Body of pancreas (tissue), 4 donors: ENCODE measurements around the gene TAL1. TPM values are rescaled to one million over a fixed set of nuclear protein-coding genes. Genes with fewer than 3 reads are reported as not detected.

Experiments used
- ATAC-seq: fragments of 150-250 bp; one replicate; pipeline ENCODE4 v1.9.1; 2016
- DNase-seq, 4 donors: peaks; one replicate each; pipeline ENCODE4 v3.0.0-alpha.2; 2019
- H3K27ac ChIP-seq, 4 donors: fragments of 200-600 bp; sonication (generic); 1 replicate in 3 of 4; 2 replicates in 1 of 4; pipeline versions ENCODE4 v1.5.1 to v1.6.1; 2016 to 2019; ENCODE audit warnings: mild to moderate bottlenecking in 1 of 4, mixed read lengths in 1 of 4, moderate library complexity in 1 of 4
- H3K27me3 ChIP-seq, 2 donors: fragments of 200-600 bp; sonication (generic); one replicate each; pipeline ENCODE4 v1.6.0; 2016; ENCODE audit warnings: mild to moderate bottlenecking in 1 of 2
- H3K36me3 ChIP-seq, 2 donors: fragments of 200-600 bp; sonication (generic); replicated peaks in 1 of 2; 2 replicates each; pipeline ENCODE4 v1.5.1; 2016; ENCODE audit warnings: low read depth in 2 of 2; ENCODE audit not compliant: insufficient read depth in 1 of 2
- H3K4me1 ChIP-seq: fragments of 200-600 bp; sonication (generic); one replicate; pipeline ENCODE4 v1.6.0; 2016
- H3K4me3 ChIP-seq, 2 donors: fragments of 200-600 bp; sonication (generic); 1 replicate in 1 of 2; 2 replicates in 1 of 2; pipeline ENCODE4 v1.5.1; 2016 to 2019
- H3K9me3 ChIP-seq, 3 donors: fragments of 200-600 bp; sonication (generic); 1 replicate in 2 of 3; 2 replicates in 1 of 3; pipeline ENCODE4 v1.5.1; 2016
- CTCF ChIP-seq, 7 experiments: fragments of 450-650 bp in 4 of 7; fragments of 200-600 bp in 3 of 7; sonication (generic) in 3 of 7; IDR thresholded peaks; one replicate each; pipeline ENCODE4 v1.5.1; 2016 to 2019; ENCODE audit warnings: antibody characterized with exemption in 7 of 7
- POLR2A ChIP-seq, 3 donors: fragments of 450-650 bp; IDR thresholded peaks; one replicate each; pipeline ENCODE4 v1.6.1; 2016; ENCODE audit warnings: antibody characterized with exemption in 3 of 3, mild to moderate bottlenecking in 2 of 3
- WGBS, 2 donors: methylation state at CpG; one replicate each; pipeline ENCODE4 v1.1.5; 2017; 5-methylcytosine and 5-hydroxymethylcytosine counted together
- intact Hi-C: fragments of 100-400 bp; cut with DNase I; formaldehyde crosslinking; loops from one replicate; pipeline ENCODE4 v1.15.1; 2023
- total RNA-seq, 2 donors: library from RNA; depleted of rRNA; stranded (reverse); fragments of >200 nt; gene quantifications; one replicate each; pipeline ENCODE4 v1.1.0, GENCODE V29; 2016

The TAL1 gene
- total RNA-seq, 2 donors from 2014 or later = 2.3 to 2.6 TPM

- Histone ChIP-seq H3K9me3 (no peaks in the 10 kb centered on the region), H3K4me3 (no peak overlapping the region), H3K36me3 (no peaks in the 10 kb centered on the region), H3K27me3 (no peaks in the 10 kb centered on the region), H3K4me1 (no peaks in the 10 kb centered on the region), H3K27ac (no peak overlapping the region)
- ATAC-seq (no peak), DNase-seq (no peak)
- intact Hi-C loops = no loop called here
- TF ChIP-seq POLR2A (IDR thresholded peaks at IDR 0.05) (no peak), CTCF (IDR thresholded peaks at IDR 0.05) (no peak)
- WGBS, 2 donors = 67 to 73% methylated on average over 3 of the region's 3 CpGs
Observed at GRCh38 chr1:47210666-47211065, 21.4 kb downstream of the TAL1 start.

- no peak for ATAC-seq
- 71 to 77% methylated on average over 2 to 3 of the region's 3 CpGs for WGBS, 2 donors
- TF ChIP-seq CTCF (IDR thresholded peaks at IDR 0.05) = no peak
- no peak for TF ChIP-seq POLR2A (IDR thresholded peaks at IDR 0.05)
- H3K4me1 ChIP-seq = no peaks in the 10 kb centered on the region
- no peak overlapping the region for H3K4me3 ChIP-seq
- intact Hi-C loops = no loop called here
- H3K9me3 ChIP-seq = no peaks in the 10 kb centered on the region
- H3K36me3 ChIP-seq = no peaks in the 10 kb centered on the region
- no peaks in the 10 kb centered on the region for H3K27me3 ChIP-seq
- no peak overlapping the region for H3K27ac ChIP-seq
- DNase-seq = no peak
Observed at GRCh38 chr1:47209725-47210325, 22.2 kb downstream of the TAL1 start.

GRCh38 chr1:47209091-47209490 is 22.9 kb downstream of the TAL1 start:
- no peak overlapping the region for H3K27ac ChIP-seq
- H3K4me1 ChIP-seq = no peaks in the 10 kb centered on the region
- DNase-seq (no peak), ATAC-seq (no peak)
- H3K27me3 ChIP-seq = no peaks in the 10 kb centered on the region
- intact Hi-C loops = no loop called here
- H3K4me3 ChIP-seq = no peak overlapping the region
- TF ChIP-seq CTCF (IDR thresholded peaks at IDR 0.05) (no peak), POLR2A (IDR thresholded peaks at IDR 0.05) (no peak)
- no peaks in the 10 kb centered on the region for H3K9me3 ChIP-seq
- WGBS, 2 donors = 55 to 65% methylated on average over 8 of the region's 8 CpGs
- H3K36me3 ChIP-seq = no peaks in the 10 kb centered on the region

- H3K27me3 ChIP-seq = no peaks in the 10 kb centered on the region
- H3K36me3 ChIP-seq = no peaks in the 10 kb centered on the region
- no peak overlapping the region for H3K27ac ChIP-seq
- 50 to 59% methylated on average over 8 to 11 of the region's 11 CpGs for WGBS, 2 donors
- H3K9me3 ChIP-seq = no peaks in the 10 kb centered on the region
- no peak for ATAC-seq
- TF ChIP-seq POLR2A (IDR thresholded peaks at IDR 0.05) (no peak), CTCF (IDR thresholded peaks at IDR 0.05) (no peak)
- H3K4me1 ChIP-seq = no peaks in the 10 kb centered on the region
- intact Hi-C loops = no loop called here
- no peak overlapping the region for H3K4me3 ChIP-seq
- no peak for DNase-seq
Observed at GRCh38 chr1:47208374-47208850, 23.6 kb downstream of the TAL1 start.

GRCh38 chr1:47207803-47208373 is 24.1 kb downstream of the TAL1 start:
- H3K9me3 ChIP-seq = no peaks in the 10 kb centered on the region
- TF ChIP-seq CTCF (IDR thresholded peaks at IDR 0.05) (no peak), POLR2A (IDR thresholded peaks at IDR 0.05) (no peak)
- no peak for DNase-seq
- intact Hi-C loops = no loop called here
- no peak for ATAC-seq
- H3K27me3 ChIP-seq = no peaks in the 10 kb centered on the region
- no peaks in the 10 kb centered on the region for H3K4me1 ChIP-seq
- H3K36me3 ChIP-seq = no peaks in the 10 kb centered on the region
- H3K27ac ChIP-seq = no peak overlapping the region
- H3K4me3 ChIP-seq = no peak overlapping the region
- WGBS, 2 donors = 55 to 76% methylated on average over 6 to 8 of the region's 8 CpGs
